Mucosa of gallbladder (tissue), 1 donor: Measurements from ENCODE around the gene KRTAP20-1. TPM values are rescaled to one million over a fixed set of nuclear protein-coding genes. Genes with fewer than 3 reads are reported as not detected.

ENCODE experiments used
- DNase-seq: peaks from one replicate; pipeline ENCODE4 v3.0.0-alpha.2; 2020; ENCODE audit warnings: low spot score
- total RNA-seq: library from RNA; stranded (reverse); gene quantifications from one replicate; pipeline ENCODE4 v1.2.1, GENCODE V29; 2021
- donor health status: DM: no; HTN: no; CAD: no.

Gene KRTAP20-1, protein sequence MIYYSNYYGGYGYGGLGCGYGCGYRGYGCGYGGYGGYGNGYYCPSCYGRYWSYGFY
- not detected for total RNA-seq

GRCh38 chr21:30616125-30616524 lies at the start of gene KRTAP20-1:
KRTAP20-1 (plus strand) TSS chr21:30616425; CDS start chr21:30616455, 30 bp downstream.
- no peak for DNase-seq

DNA sequence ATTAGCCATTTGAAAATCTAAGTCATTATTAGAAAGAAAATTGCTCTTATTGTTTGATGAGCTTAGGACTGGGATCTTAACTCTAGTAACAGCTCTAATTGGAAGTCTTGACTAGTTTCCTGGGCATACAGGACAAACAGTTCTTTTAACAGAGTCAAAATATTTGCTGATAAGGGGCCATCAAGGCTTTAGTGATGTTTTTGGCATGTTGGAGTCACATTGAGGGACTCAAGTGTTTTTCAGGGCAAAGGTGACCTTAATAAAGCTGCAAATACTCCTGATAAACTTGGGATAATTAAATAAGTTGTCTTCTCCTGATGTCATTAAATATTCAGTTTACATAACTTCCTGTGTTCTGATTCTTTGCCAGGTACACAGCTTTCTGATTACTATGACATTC lies 48.6 kb upstream of the KRTAP20-1 start:
- DNase-seq = no peak

DNA sequence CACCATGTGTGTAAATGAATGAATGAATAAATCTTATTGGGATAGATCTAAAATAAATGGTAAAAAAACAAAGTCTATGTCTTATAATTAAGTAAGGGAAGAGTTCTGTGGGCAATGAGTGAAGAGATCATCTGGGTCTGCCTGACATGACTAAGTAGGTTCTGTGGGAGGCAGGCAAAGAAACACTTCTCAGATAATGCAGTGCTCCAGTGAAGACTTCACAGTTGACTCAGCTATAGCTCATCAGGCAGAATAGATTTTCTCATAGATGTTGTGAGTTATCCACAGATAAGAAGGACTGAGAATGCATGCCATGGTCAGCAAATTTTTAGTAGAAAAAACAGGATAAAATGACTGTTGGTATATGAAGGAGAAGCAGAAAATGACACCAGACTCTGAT lies 38.5 kb upstream of the KRTAP20-1 start:
- no peak for DNase-seq

GRCh38 chr21:30579346-30579745 lies 36.9 kb upstream of the KRTAP20-1 start:
- DNase-seq = no peak

DNA sequence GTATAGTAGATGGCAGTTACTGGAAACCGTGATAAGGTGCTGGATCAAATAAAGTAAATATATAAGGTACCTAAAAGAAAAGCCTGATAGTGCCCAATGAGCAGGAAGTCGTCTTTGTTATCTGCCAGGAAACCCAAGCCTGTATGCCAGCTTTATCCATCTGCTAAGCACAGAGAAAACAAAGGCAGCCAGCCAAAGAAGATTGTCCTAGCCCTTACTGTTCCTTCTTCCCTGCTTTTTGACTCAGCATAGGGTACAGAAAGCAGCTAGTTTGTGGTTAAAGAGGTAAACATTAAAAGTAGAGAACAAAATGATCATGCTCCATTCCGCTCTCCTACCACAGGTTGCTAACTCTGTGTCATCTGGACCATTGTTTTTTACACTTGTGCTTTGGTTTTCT lies 36.1 kb upstream of the KRTAP20-1 start:
- DNase-seq = no peak

DNA sequence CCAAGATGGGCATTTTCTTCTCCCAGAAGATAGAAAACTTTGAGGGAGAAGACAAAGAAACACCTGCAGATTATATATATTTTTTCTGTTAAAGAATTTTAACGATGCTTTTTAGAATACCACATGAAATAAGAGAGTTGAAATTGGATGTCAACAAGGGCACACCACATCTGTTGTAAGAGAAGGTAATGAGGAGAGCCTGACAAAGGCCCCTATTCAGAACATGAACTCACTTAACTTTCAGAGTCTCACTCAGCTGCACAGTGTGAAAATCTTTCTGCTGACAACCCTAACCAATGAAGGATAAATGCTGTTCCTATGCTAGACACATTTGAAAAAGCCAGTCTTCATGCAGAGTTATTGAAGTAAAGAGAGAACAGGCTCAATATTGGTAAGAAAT lies 33.4 kb upstream of the KRTAP20-1 start:
- no peak for DNase-seq

GRCh38 chr21:30590297-30590696 lies 25.9 kb upstream of the KRTAP20-1 start, which contains the start of gene KRTAP22-2:
KRTAP22-2 (minus strand) TSS chr21:30590397.
- no peak for DNase-seq

DNA sequence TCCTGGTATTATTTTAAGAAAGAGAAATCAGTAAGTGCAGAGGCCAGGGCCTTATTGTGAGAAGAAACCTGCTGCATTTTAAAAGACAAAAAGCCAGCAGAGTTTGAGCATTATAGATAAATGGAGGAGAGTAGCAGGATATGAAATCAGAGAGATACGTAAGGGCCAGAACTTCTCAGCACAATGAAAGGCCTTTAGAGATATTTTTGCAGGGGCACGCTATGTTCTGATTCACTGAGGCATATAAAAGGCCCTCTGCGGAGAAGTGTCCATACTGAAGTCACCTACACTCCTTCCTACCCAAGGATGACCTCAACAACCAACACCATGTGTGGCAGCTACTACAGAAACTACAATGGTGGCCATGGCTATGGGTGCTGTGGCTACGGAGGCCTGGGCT lies 24.1 kb upstream of the KRTAP20-1 start, which contains the start of gene KRTAP6-3:
TSS of gene KRTAP6-3 (plus strand) at position 301 of the 400 bp plus-strand sequence. CDS start at position 307, 6 bp downstream.
- DNase-seq = no peak

- no peak for DNase-seq
Observed at GRCh38 chr21:30598802-30599201, 17.4 kb upstream of the KRTAP20-1 start, which contains the start of gene KRTAP6-2. KRTAP6-2 (minus strand) TSS chr21:30598902; CDS start chr21:30598874, 28 bp downstream.

DNA sequence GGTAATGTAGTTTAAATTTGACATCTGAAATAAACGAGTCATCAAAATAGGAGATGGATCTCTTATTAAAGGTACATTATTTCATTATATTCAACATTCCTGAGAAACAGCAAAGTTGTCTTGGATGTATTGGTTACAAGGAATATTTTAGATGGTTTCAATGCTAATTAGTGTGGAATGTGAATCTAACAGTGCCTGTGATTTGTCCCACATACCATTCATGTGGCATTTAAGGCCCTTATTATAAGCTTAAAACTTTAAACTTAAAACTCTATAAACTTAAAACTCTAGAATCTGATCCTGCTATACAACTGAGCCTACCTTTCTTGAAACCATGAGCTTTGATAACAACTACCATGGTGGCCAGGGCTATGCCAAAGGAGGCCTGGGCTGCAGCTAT lies 15.4 kb upstream of the KRTAP20-1 start, which contains the start of gene KRTAP22-1:
TSS of gene KRTAP22-1 (plus strand) at position 301 of the 400 bp plus-strand sequence.
- no peak for DNase-seq

GRCh38 chr21:30605968-30606367 lies 10.3 kb upstream of the KRTAP20-1 start:
- no peak for DNase-seq

DNA sequence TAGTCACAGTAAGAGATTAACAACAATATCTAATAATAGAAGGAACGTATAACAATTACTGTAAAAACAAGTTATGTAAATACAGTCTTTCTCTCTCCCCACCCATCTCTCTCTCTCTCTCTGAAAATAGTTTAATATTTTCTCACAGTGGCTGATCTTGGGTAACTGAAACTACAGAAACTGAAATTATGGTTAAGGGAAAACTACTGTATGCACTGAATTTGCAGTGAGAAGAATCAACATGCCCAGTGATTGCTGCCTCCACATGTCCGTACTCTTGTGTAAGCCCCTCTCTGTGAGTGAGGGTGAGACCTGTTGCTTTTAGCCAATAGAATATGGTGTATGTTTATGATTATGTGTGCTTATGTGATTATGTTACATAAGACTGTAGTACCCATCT lies 4.1 kb upstream of the KRTAP20-1 start:
- DNase-seq = no peak

DNA sequence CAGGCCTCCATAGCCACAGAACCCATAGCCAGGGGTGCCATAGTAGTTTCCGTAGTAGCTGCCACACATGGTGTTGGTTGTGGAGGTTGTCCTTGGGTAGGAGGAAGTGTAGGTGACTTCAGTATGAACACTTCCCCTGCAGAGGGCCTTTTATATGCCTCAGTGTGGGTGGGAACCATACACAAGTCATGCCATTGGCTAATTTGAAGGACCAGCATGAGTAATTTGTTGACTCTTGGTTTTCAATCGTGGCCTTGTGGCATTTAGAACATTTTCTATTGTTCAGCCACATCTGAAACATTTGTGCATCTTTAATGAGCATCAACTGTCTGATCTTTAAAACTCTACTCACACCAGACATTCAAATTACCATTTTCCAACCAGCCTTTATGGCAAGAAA lies 2.4 kb upstream of the KRTAP20-1 start, which contains the start of gene KRTAP6-1:
TSS of gene KRTAP6-1 (minus strand) at position 95 of the 400 bp plus-strand sequence. CDS start at position 69, 26 bp downstream.
- no peak for DNase-seq

DNA sequence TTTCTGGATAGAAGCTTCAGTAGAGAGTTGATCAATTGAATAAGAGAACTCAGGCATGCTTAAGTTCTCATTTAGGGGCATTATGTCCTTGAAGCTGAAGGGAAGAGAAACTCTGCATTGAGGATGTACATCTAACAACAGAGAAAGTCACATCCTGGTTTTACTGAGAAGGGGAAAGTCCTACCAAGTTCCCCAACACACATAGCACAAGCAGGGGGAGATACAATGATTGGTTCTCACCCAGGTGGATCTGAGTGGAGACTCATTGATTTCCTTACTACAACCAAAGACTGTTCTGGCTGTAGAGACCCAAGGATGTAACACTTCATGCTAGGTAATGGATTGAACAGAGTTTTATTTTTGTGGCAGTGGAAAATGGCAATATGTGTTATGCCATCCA lies 1.0 kb upstream of the KRTAP20-1 start:
- no peak for DNase-seq

DNA sequence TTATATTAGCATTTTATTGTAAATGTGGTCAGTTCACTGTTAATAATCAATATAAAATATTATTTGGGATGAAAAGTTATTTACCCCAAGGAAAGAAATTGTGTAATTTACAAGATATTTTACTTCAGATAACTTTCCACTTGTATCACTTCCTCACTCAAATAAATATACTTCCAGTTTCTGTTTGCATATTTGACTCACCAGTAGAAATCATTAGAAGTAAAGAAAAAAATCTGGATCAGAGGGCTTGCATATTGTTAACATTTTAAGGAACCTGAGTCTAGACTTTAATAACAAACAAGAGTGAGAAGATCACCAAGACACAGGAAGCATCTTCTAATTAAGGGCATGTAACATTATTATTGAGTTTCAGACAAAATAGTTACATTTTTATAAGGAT lies 3.9 kb downstream of the KRTAP20-1 start:
- no peak for DNase-seq

DNA sequence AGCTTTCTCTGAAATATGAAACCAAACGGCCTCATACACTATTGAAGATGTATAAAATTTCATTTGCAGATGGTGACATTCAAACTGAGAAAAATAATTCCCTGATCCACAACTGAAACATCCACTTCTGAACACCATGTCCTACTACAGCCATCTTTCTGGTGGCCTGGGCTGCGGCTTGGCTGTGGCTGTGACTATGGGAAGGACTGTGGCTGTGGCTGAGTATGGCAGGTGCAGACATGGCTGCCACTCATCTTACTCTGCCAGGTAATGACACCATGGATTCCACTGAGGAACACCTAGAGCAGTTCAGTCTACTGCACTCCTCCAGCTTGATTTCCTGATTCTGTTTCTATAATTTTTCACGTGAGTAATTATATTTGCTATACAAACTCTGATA lies 4.3 kb downstream of the KRTAP20-1 start, which contains the start of gene KRTAP20-4:
TSS of gene KRTAP20-4 (plus strand) at position 106 of the 400 bp plus-strand sequence.
- DNase-seq = no peak

DNA sequence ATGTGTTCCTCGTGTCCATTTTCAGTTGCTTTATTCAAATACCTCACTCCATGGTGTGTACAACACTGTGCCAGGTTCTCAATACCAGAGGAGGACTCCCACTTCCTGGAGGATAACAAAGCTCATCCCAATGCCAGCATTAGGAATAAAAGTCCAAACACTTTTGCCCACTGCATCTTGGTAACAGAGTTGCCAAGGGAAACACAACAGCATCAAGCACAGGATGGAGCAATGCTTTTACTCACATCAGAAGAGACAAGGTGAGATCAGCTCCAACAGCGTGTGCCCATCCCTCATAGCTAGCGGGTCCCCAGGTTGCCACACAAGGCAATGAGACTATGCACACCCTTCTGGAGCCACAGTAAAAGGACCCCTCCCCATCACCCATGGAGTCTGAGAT lies 7.1 kb downstream of the KRTAP20-1 start:
- no peak for DNase-seq

DNA sequence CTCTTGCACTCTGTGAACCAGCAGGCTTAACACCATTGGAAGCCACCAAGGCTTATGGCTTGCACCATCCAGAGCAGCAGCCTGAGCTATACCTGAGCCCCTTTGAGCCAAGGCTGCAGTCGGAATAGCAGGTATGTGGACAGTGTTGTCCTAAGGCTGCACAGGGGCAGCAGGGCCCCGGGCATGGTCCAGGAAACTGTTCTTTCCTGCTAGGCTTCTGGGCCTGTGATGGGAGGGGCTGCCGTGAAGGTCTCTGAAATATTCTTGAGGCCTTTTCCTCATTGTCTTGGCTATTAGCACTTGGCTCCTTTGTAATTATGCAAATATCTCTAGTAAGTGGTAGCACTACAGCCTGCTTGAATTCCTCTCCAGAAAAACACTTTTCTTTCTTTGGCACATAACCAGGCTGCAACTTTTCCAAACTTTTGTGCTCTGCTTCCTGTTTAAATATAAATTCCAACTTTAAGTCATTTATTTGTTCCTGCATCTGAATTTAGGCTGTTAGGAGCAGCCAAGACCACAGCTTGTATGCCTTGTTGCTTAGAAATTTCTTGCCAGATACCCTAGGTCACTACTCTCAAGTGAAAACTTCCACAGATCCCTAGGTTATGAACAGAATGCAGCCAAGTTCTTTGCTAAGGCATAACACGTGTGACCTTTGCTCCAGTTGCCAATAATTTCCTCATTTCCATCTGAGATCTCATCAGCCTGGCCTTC lies 9.4 kb downstream of the KRTAP20-1 start:
- DNase-seq = no peak

DNA sequence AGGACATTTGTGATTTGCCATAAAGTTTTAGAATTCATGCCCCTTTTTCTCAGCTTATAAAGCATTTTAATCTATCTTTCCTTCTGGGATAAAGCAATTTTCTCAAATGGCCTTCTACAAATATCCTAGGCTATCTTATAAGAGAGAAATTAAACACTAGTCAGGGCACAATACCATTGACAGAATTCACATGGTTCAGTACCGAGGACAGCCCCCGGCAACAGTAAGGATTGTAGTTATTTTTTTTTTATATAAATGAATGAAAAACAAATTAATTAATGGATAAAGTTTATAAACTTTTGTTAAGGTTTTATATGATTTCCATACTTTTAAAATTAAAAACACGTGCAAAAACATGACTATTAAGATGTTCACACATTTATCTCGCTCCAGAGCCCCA lies 11.9 kb downstream of the KRTAP20-1 start:
- no peak for DNase-seq

GRCh38 chr21:30629200-30629599 lies 13.0 kb downstream of the KRTAP20-1 start:
- no peak for DNase-seq

- no peak for DNase-seq
Observed at GRCh38 chr21:30634906-30635305, 18.7 kb downstream of the KRTAP20-1 start, which contains the start of gene KRTAP20-2. KRTAP20-2 (plus strand) TSS chr21:30635206; CDS start chr21:30635264, 58 bp downstream.

DNA sequence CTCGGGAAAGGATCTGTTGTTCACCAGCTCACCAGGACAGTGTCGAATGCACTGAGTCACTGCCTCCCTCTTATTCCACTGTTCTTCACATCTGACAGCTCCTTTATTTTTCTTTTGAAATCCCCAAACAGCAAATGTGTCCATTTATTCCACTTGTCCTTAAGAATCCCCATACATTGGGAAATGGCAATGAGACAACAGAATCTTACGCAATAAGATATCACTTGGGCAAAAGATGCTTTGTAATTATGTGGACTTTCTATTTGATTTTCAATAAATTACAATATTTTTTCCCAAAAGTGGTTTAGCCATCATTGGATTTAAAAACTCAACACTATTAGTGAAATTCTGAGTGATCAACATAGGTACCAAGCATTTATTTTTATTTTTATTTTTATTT lies 22.5 kb downstream of the KRTAP20-1 start:
- no peak for DNase-seq

DNA sequence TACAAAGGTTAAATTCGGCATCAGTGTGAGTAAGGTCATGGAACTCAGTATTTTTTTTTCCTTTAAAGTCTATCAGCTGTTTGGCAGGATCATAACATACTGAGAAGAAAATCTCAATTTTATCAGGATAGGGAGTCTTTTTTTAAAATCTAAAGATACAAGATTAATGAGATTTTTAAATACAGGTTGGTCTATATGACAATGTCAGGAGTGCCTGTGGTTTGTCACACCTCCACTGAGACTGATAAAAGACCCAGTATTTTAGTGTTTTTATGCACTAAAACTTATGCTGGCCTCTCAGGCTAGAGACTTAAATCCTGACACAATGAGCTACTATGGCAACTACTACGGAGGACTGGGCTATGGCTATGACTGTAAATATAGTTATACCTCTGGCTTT lies 26.3 kb downstream of the KRTAP20-1 start, which contains the start of gene KRTAP20-3:
TSS of gene KRTAP20-3 (plus strand) at position 301 of the 400 bp plus-strand sequence.
- no peak for DNase-seq
